Chondrocyte (in vitro differentiated cells): ENCODE data around the gene TBC1D5. TPM values are rescaled to one million over a fixed set of nuclear protein-coding genes. Genes with fewer than 3 reads are reported as not detected.

Source experiments
- DNase-seq: peaks from one replicate; pipeline ENCODE4 v3.0.0; 2021; ENCODE audit warnings: mixed read lengths, low spot score
- H3K27ac Mint-ChIP-seq: one replicate; pipeline ENCODE4 v1.8.0; 2021; ENCODE audit warnings: mild to moderate bottlenecking, moderate library complexity, mixed read lengths; ENCODE audit not compliant: unreplicated experiment
- H3K27me3 Mint-ChIP-seq: 2 replicates; pipeline ENCODE4 v1.8.0; 2021; ENCODE audit warnings: low read depth, mixed read lengths
- H3K36me3 Mint-ChIP-seq: 2 replicates; pipeline ENCODE4 v1.8.0; 2021; ENCODE audit warnings: low read depth, mixed read lengths
- H3K4me1 Mint-ChIP-seq: 2 replicates; pipeline ENCODE4 v1.8.0; 2021; ENCODE audit warnings: low read depth, mild to moderate bottlenecking, mixed read lengths
- H3K4me3 Mint-ChIP-seq: one replicate; pipeline ENCODE4 v1.8.0; 2021; ENCODE audit warnings: mild to moderate bottlenecking, moderate library complexity, mixed read lengths; ENCODE audit not compliant: unreplicated experiment
- H3K9me3 Mint-ChIP-seq: 2 replicates; pipeline ENCODE4 v1.8.0; 2021; ENCODE audit warnings: low read depth, mixed read lengths
- CTCF ChIP-seq: fragments of 200-600 bp; sonication (generic); IDR thresholded peaks from 2 replicates; pipeline ENCODE4 v1.5.0; 2021; ENCODE audit warnings: antibody characterized with exemption, mild to moderate bottlenecking, moderate library complexity
- total RNA-seq: library from RNA; stranded (reverse); gene quantifications from 3 replicates; pipeline ENCODE4 v1.2.1, GENCODE V29; 2021

The TBC1D5 gene
- total RNA-seq, 1 donor from 2014 or later: 44.6 TPM

GRCh38 chr3:17384567-17385296 lies 357.7 kb downstream of the TBC1D5 start:
- Mint-ChIP-seq H3K4me3 (no peak overlapping the region), H3K36me3 (peaks cover 7% of the 10 kb centered on the region), H3K27ac (no peak overlapping the region), H3K4me1 (peaks cover 4% of the 10 kb centered on the region), H3K27me3 (no peaks in the 10 kb centered on the region), H3K9me3 (no peaks in the 10 kb centered on the region)
- no peak for TF ChIP-seq CTCF
- no peak for DNase-seq

- Mint-ChIP-seq H3K36me3 (peaks cover 3% of the 10 kb centered on the region), H3K4me3 (no peak overlapping the region), H3K27me3 (no peaks in the 10 kb centered on the region), H3K9me3 (no peaks in the 10 kb centered on the region), H3K27ac (no peak overlapping the region), H3K4me1 (peaks cover 3% of the 10 kb centered on the region)
- no peak for TF ChIP-seq CTCF
- DNase-seq: no peak
These were observed 369.1 kb downstream of the TBC1D5 start for GRCh38 chr3:17373304-17373703.

GRCh38 chr3:17372362-17373210 lies 369.8 kb downstream of the TBC1D5 start:
- no peak for TF ChIP-seq CTCF
- no peak overlapping the region for H3K27ac Mint-ChIP-seq
- no peaks in the 10 kb centered on the region for H3K9me3 Mint-ChIP-seq
- no peak overlapping the region for H3K4me3 Mint-ChIP-seq
- no peak for DNase-seq
- H3K27me3 Mint-ChIP-seq: no peaks in the 10 kb centered on the region
- H3K4me1 Mint-ChIP-seq: peaks cover 3% of the 10 kb centered on the region
- H3K36me3 Mint-ChIP-seq: peaks cover 3% of the 10 kb centered on the region

- H3K4me3 Mint-ChIP-seq: no peak overlapping the region
- DNase-seq: no peak
- peaks cover 8% of the 10 kb centered on the region for H3K4me1 Mint-ChIP-seq
- H3K27ac Mint-ChIP-seq: no peak overlapping the region
- no peak for TF ChIP-seq CTCF
- no peaks in the 10 kb centered on the region for H3K9me3 Mint-ChIP-seq
- no peaks in the 10 kb centered on the region for H3K27me3 Mint-ChIP-seq
- H3K36me3 Mint-ChIP-seq: no peaks in the 10 kb centered on the region
These were observed 372.5 kb downstream of the TBC1D5 start for GRCh38 chr3:17369973-17370372.

GRCh38 chr3:17367171-17367570 lies 375.3 kb downstream of the TBC1D5 start:
- no peak overlapping the region for H3K4me3 Mint-ChIP-seq
- no peaks in the 10 kb centered on the region for H3K27me3 Mint-ChIP-seq
- H3K36me3 Mint-ChIP-seq: no peaks in the 10 kb centered on the region
- TF ChIP-seq CTCF: no peak
- H3K4me1 Mint-ChIP-seq: peaks cover 5% of the 10 kb centered on the region
- H3K27ac Mint-ChIP-seq: no peak overlapping the region
- no peaks in the 10 kb centered on the region for H3K9me3 Mint-ChIP-seq
- DNase-seq: no peak
